Measurements from ENCODE around the gene MAP1B.

Gene MAP1B

DNA sequence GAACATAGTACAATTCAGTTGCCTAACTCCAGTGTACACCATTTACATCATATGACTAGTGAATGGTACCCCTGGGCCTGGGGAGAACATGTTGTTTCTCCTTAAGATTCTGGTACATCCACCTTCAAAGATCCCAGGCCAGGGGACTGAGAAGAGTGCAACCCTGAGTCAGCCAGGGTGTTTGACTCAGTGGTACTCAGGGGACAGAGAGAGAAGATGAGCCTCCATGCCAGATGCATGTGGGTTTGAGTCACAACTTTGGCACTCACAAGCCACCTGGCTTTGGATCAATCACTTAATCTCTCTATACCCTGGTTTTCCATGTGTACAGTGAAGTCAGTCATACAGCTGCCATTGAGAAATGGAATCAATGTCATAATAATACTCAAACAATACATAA is 53.7 kb downstream of the MAP1B start:
- TF ChIP-seq CTCF (IDR thresholded peaks at IDR 0.05; ENCODE audit: low read depth, low read length, missing control alignments), result no peak
- no peak overlapping the region for H3K4me3 ChIP-seq (replicated peaks; ENCODE audit: low read depth, low read length)
- no peak for DNase-seq (ENCODE audit: extremely low read depth, low read depth)

DNA sequence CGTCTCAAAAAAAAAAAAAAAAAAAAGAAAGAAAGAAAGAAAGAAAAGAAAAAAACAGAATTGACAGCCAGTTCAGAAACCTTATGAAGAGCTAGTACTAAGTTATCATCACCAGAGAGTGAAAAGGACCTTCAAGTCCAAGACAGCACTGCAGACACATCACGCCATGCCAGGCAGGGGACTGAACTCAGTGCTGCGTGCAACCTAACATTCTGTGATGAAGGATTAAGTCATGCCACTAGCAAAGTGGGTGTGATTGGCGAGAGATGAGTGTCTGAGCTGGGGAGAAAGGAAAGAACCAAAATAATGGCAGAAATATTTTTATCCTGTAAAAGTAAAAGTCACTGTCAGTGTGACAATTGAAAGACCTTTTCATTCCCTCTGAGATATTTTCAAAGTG is 54.7 kb downstream of the MAP1B start:
- no peak for DNase-seq (ENCODE audit: extremely low read depth, low read depth)
- TF ChIP-seq CTCF (IDR thresholded peaks at IDR 0.05; ENCODE audit: low read depth, low read length, missing control alignments), result no peak
- H3K4me3 ChIP-seq (replicated peaks; ENCODE audit: low read depth, low read length), result no peak overlapping the region

- DNase-seq (ENCODE audit: extremely low read depth, low read depth), result no peak
- TF ChIP-seq CTCF (IDR thresholded peaks at IDR 0.05; ENCODE audit: low read depth, low read length, missing control alignments), result no peak
- no peak overlapping the region for H3K4me3 ChIP-seq (replicated peaks; ENCODE audit: low read depth, low read length)
These were observed 56.2 kb downstream of the MAP1B start for GRCh38 chr5:72163349-72163983.

GRCh38 chr5:72166070-72166979 is 59.0 kb downstream of the MAP1B start:
- H3K4me3 ChIP-seq (replicated peaks; ENCODE audit: low read depth, low read length), result no peak overlapping the region
- no peak for TF ChIP-seq CTCF (IDR thresholded peaks at IDR 0.05; ENCODE audit: low read depth, low read length, missing control alignments)
- no peak for DNase-seq (ENCODE audit: extremely low read depth, low read depth)

GRCh38 chr5:72167257-72167656 is 60.0 kb downstream of the MAP1B start:
- no peak for TF ChIP-seq CTCF (IDR thresholded peaks at IDR 0.05; ENCODE audit: low read depth, low read length, missing control alignments)
- no peak overlapping the region for H3K4me3 ChIP-seq (replicated peaks; ENCODE audit: low read depth, low read length)
- no peak for DNase-seq (ENCODE audit: extremely low read depth, low read depth)

GRCh38 chr5:72167804-72168203 is 60.5 kb downstream of the MAP1B start:
- DNase-seq (ENCODE audit: extremely low read depth, low read depth), result no peak
- H3K4me3 ChIP-seq (replicated peaks; ENCODE audit: low read depth, low read length), result no peak overlapping the region
- no peak for TF ChIP-seq CTCF (IDR thresholded peaks at IDR 0.05; ENCODE audit: low read depth, low read length, missing control alignments)
